Measurements from ENCODE around the gene ENKD1. TPM values are rescaled to one million over a fixed set of nuclear protein-coding genes. Genes with fewer than 3 reads are reported as not detected.

Gene ENKD1
- total and polyA plus RNA-seq, 2 donors (not counting 1 experiment from before 2014, with no cell fraction given): 13.3 to 14.3 TPM

GRCh38 chr16:67667817-67668494 is 1.4 kb upstream of the ENKD1 start:
- 21% methylated on average over 16 of the region's 18 CpGs for WGBS (ENCODE audit: insufficient coverage)
- Mint-ChIP-seq H3K27me3 (no peaks in the 10 kb centered on the region), H3K4me3 (peak overlapping the region; percentile 91), H3K9me3 (ENCODE audit: insufficient read depth) (no peaks in the 10 kb centered on the region), H3K4me1 (peaks cover 49% of the 10 kb centered on the region), H3K27ac (peak overlapping the region; percentile 84)
- ATAC-seq (ENCODE audit: low read depth) (peak; percentile 81), DNase-seq (peak; percentile 89)
- H3K9ac ChIP-seq (ENCODE audit: low read length): peak overlapping the region; percentile 87
- peaks cover 9% of the 10 kb centered on the region for H3K79me2 ChIP-seq (ENCODE audit: control insufficient read depth, insufficient read depth, low read length)
- peak overlapping the region; percentile 77 to 86 for H3K27ac ChIP-seq (ENCODE audit: low read length in 2 of 2)
- TF ChIP-seq EZH2 (IDR thresholded peaks at IDR 0.05; ENCODE audit: borderline replicate concordance, insufficient read depth, low read depth, low read length, poor library complexity, severe bottlenecking): no peak
- peak; percentile 75 for TF ChIP-seq CTCF (IDR thresholded peaks at IDR 0.05)
- peak overlapping the region; percentile 100 for H2AFZ ChIP-seq (ENCODE audit: insufficient read depth, low read depth, low read length, poor library complexity, severe bottlenecking)
- CTCF ChIA-PET: interaction anchor here (0.6 to 11.7 kb wide), 29 partner anchors 11 to 373 kb away, joined by 3 to 136 read pairs (median 4); partner anchors contain the start of genes ATP6V0D1, CARMIL2, CTCF and GFOD2
- peak overlapping the region; percentile 99 for H3K4me2 ChIP-seq (replicated peaks; ENCODE audit: low read depth, low read length, poor library complexity, severe bottlenecking)
- peaks cover 0 to 3% of the 10 kb centered on the region in 2 experiments for H3K36me3 ChIP-seq (replicated peaks in 1 of 2; ENCODE audit: control extremely low read depth in 1 of 2, control insufficient read depth in 1 of 2, extremely low read depth in 1 of 2, insufficient read depth in 2 of 2, low read length in 1 of 2)
- H3K4me3 ChIP-seq (ENCODE audit: control extremely low read depth in 1 of 5, extremely low read depth in 1 of 5, insufficient read depth in 1 of 5, low read depth in 2 of 5, low read length in 4 of 5): peak overlapping the region in 4 of 5 experiments; percentile 67 to 91 (median 80)
- no peaks in the 10 kb centered on the region for H4K20me1 ChIP-seq (ENCODE audit: control insufficient read depth, insufficient read depth, low read length, poor library complexity, severe bottlenecking)
- POLR2A ChIA-PET: interaction anchor here (0.6 to 2.7 kb wide), 10 partner anchors 19 to 269 kb away, joined by 3 to 16 read pairs (median 4); partner anchors contain the start of genes ATP6V0D1, CTCF, PSMB10 and RANBP10
- H3K4me1 ChIP-seq (ENCODE audit: control insufficient read depth in 2 of 2, insufficient read depth in 2 of 2, low read length in 2 of 2): peaks cover 36 to 49% of the 10 kb centered on the region in 2 donors
- no peaks in the 10 kb centered on the region for H3K9me3 ChIP-seq (ENCODE audit: control extremely low read depth in 1 of 3, control insufficient read depth in 2 of 3, insufficient read depth in 1 of 3, low read length in 2 of 3)
- no peaks in the 10 kb centered on the region for H3K27me3 ChIP-seq (replicated peaks in 1 of 4; ENCODE audit: control extremely low read depth in 1 of 4, control insufficient read depth in 3 of 4, insufficient read depth in 4 of 4, low read length in 3 of 4)
- intact Hi-C loops (cut with micrococcal nuclease): loop anchor here (1.0 to 10.0 kb wide), 7 partner anchors 8 to 1467 kb away; partner anchors contain the start of genes ACD, CHTF8, CTCF and FHOD1

All from B cell (primary cell).